ENCODE data around the gene ARHGEF17. TPM values are rescaled to one million over a fixed set of nuclear protein-coding genes. Genes with fewer than 3 reads are reported as not detected.

The ARHGEF17 gene
- total and polyA plus RNA-seq, 2 of the 8 experiments (the other 6 are each of a cell fraction or from before 2014, with no cell fraction given), result 11.3 to 14.6 TPM

DNA sequence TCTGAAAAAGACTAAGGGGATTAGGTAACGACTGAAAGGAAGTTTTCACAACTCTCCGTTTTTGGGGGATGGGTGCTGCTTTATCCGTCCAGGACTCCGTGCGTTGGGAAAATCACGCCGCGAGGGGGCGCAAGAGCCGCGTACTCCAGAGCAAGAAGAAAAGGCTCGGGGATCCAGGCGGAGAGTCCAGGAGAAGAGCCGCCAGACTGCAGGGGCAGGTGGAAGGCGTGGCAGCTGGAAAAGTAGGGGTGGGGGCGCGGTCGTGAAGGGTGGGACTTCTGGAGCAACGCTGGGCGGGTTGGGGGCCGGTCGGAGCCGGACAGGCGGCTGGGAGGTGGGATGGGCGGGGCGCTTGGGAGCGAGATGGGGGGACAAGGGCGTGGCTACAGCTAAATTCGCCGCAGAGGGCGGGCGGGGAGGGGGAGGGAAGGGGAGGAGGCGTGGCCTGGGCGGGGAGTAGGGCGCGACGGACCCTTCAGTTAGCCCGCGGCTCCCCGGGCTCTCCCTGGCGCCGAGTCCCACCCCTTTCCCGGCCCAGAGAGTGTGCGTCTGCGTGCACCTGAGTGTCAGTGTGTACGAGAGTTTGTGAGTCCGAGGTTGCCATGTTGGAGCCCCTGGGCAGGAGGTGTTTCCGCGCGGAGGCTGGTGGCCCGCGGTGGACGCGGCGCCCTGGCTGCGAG is 613 bp upstream of the ARHGEF17 start (continued):
- TF ChIP-seq CTBP2 (IDR thresholded peaks at IDR 0.05; ENCODE audit: borderline replicate concordance, insufficient read depth, insufficient read length, low read length), result no peak
- no peak for TF ChIP-seq CBX5 (IDR thresholded peaks at IDR 0.05; ENCODE audit: low read depth, low read length)
- 0 out of 3 replicates have a peak, but pooled peaks of 1 of the 2 experiments have one; percentile 47 for TF ChIP-seq EP300 (IDR thresholded peaks at IDR 0.05; ENCODE audit: borderline replicate concordance in 1 of 2, low read depth in 2 of 2, low read length in 2 of 2)
- TF ChIP-seq SP4 (IDR thresholded peaks at IDR 0.05; ENCODE audit: low read length), result 0 out of 2 replicates have a peak, but pooled peaks have one; percentile 59
- no peak for TF ChIP-seq RNF2 (IDR thresholded peaks at IDR 0.05; ENCODE audit: borderline replicate concordance, low read depth, low read length, missing control alignments, poor library complexity, severe bottlenecking)
- no peak for TF ChIP-seq KDM4A (IDR thresholded peaks at IDR 0.05; ENCODE audit: low read depth, low read length, severe bottlenecking)
- TF ChIP-seq SRF (IDR thresholded peaks at IDR 0.05; ENCODE audit: low read depth, low read length), result no peak
- TF ChIP-seq FOSL1 (IDR thresholded peaks at IDR 0.05; ENCODE audit: insufficient read depth, low read depth, low read length), result no peak
- no peak for TF ChIP-seq SIRT6 (IDR thresholded peaks at IDR 0.05; ENCODE audit: low read length)
- peak; percentile 95 for TF ChIP-seq BACH1 (IDR thresholded peaks at IDR 0.05; ENCODE audit: low read length)
- no peak for TF ChIP-seq MAFK (IDR thresholded peaks at IDR 0.05; ENCODE audit: low read depth, low read length)
- TF ChIP-seq HDAC2 (IDR thresholded peaks at IDR 0.05; ENCODE audit: borderline replicate concordance in 1 of 2, low read depth in 2 of 2, low read length in 2 of 2), result peak; percentile 75 to 98
- no peak for TF ChIP-seq SUZ12 (IDR thresholded peaks at IDR 0.05; ENCODE audit: low read length)
- no peak; the same call in 1 of the 2 replicates for TF ChIP-seq MAX (IDR thresholded peaks at IDR 0.05)
- TF ChIP-seq POU5F1 (IDR thresholded peaks at IDR 0.05; ENCODE audit: low read depth, low read length), result no peak
- TF ChIP-seq SIX5 (IDR thresholded peaks at IDR 0.05; ENCODE audit: low read depth, low read length), result no peak
- TF ChIP-seq CHD2 (IDR thresholded peaks at IDR 0.05; ENCODE audit: low read length), result 0 out of 2 replicates have a peak, but pooled peaks have one; percentile 39
- no peak for TF ChIP-seq EZH2 (IDR thresholded peaks at IDR 0.05; ENCODE audit: low read depth, low read length, severe bottlenecking)
- TF ChIP-seq TAF7 (optimal IDR thresholded peaks at IDR 0.05; ENCODE audit: borderline replicate concordance, low read depth, low read length), result peak; percentile 8
- TF ChIP-seq NRF1 (IDR thresholded peaks at IDR 0.05; ENCODE audit: low read depth, low read length), result no peak
- TF ChIP-seq RXRA (IDR thresholded peaks at IDR 0.05; ENCODE audit: insufficient read depth, low read depth, low read length), result no peak
- TF ChIP-seq PHF8 (conservative IDR thresholded peaks at IDR 0.05; ENCODE audit: low read depth, low read length), result no peak
- TF ChIP-seq CREB1 (IDR thresholded peaks at IDR 0.05), result no peak; the same call in 1 of the 2 replicates

Measured in H1 (cell line).